Fibroblast of lung (primary cell): ENCODE measurements around the gene SERPINB7. TPM values are rescaled to one million over a fixed set of nuclear protein-coding genes. Genes with fewer than 3 reads are reported as not detected.

Experiments used
- DNase-seq, 2 donors: peaks; one replicate each; pipeline versions ENCODE4 v3.0.0 to v3.0.0-alpha.2; 2010; ENCODE audit warnings: low read depth in 2 of 2
- H2AFZ ChIP-seq: 2 replicates; pipeline ENCODE4 v1.5.1; 2012; ENCODE audit warnings: low read length, control low read depth, inconsistent platforms
- H3K27ac ChIP-seq: 2 replicates; pipeline ENCODE4 v1.5.1; 2011; ENCODE audit warnings: low read length, control low read depth; ENCODE audit not compliant: insufficient read depth
- H3K27me3 ChIP-seq: 2 replicates; pipeline ENCODE4 v1.5.1; 2011; ENCODE audit warnings: mild to moderate bottlenecking, low read length; ENCODE audit not compliant: control insufficient read depth, insufficient read depth
- H3K36me3 ChIP-seq: 2 replicates; pipeline ENCODE4 v1.5.1; 2011; ENCODE audit warnings: low read length; ENCODE audit not compliant: control insufficient read depth, insufficient read depth
- H3K4me1 ChIP-seq: 2 replicates; pipeline ENCODE4 v1.5.1; 2011; ENCODE audit warnings: low read length; ENCODE audit not compliant: control insufficient read depth, insufficient read depth; ENCODE audit errors: extremely low read depth
- H3K4me2 ChIP-seq: 2 replicates; pipeline ENCODE4 v1.5.1; 2011; ENCODE audit warnings: low read length, control low read depth; ENCODE audit not compliant: insufficient read depth; ENCODE audit errors: extremely low read depth
- H3K4me3 ChIP-seq, 4 experiments: fragments of 200-600 bp in 1 of 4; sonication (generic) in 1 of 4; replicated peaks in 1 of 4; 2 replicates each; pipeline ENCODE4 v1.5.1; 2011 to 2016; ENCODE audit warnings: low read length in 4 of 4, low read depth in 3 of 4, mild to moderate bottlenecking in 3 of 4, control low read depth in 2 of 4, inconsistent platforms in 1 of 4, mixed read lengths in 1 of 4; ENCODE audit not compliant: insufficient read depth in 1 of 4; ENCODE audit errors: control extremely low read depth in 1 of 4
- H3K79me2 ChIP-seq: 2 replicates; pipeline ENCODE4 v1.5.1; 2012; ENCODE audit warnings: mild to moderate bottlenecking, low read length, inconsistent platforms; ENCODE audit not compliant: control insufficient read depth, insufficient read depth
- H3K9ac ChIP-seq: 2 replicates; pipeline ENCODE4 v1.5.1; 2011; ENCODE audit warnings: mild to moderate bottlenecking, low read length, control low read depth; ENCODE audit not compliant: insufficient read depth
- H3K9me3 ChIP-seq: 2 replicates; pipeline ENCODE4 v1.5.1; 2012; ENCODE audit warnings: low read depth, low read length; ENCODE audit not compliant: control insufficient read depth, insufficient read depth
- H4K20me1 ChIP-seq: 2 replicates; pipeline ENCODE4 v1.5.1; 2011; ENCODE audit warnings: low read length; ENCODE audit not compliant: control insufficient read depth, insufficient read depth; ENCODE audit errors: extremely low read depth
- EZH2 ChIP-seq: IDR thresholded peaks from 2 replicates; pipeline ENCODE4 v1.5.1; 2012; ENCODE audit warnings: low read length, control low read depth, mild to moderate bottlenecking; ENCODE audit errors: missing control alignments
- polyA plus RNA-seq, 2 donors: library from polyadenylated mRNA; depleted of rRNA in 1 of 2; stranded (reverse) in 1 of 2; unstranded in 1 of 2; fragments of >200 nt; gene quantifications; 2 replicates each; pipeline ENCODE4 v1.2.1, GENCODE V29; 2011 to 2012; ENCODE audit warnings: missing spikeins in 1 of 2
- total RNA-seq: library from RNA; depleted of rRNA; stranded (reverse); fragments of >200 nt; gene quantifications from 2 replicates; pipeline ENCODE4 v1.2.1, GENCODE V29; 2014
- TF ChIP-seq, protein P1 (sequence below), 2 donors: IDR thresholded peaks in 1 of 2; conservative IDR thresholded peaks in 1 of 2; 1 replicate in 1 of 2; 2 replicates in 1 of 2; pipeline ENCODE4 v1.5.1; 2011 to 2012; ENCODE audit warnings: low read length in 2 of 2, control low read depth in 1 of 2, inconsistent platforms in 1 of 2, low read depth in 1 of 2, mild to moderate bottlenecking in 1 of 2

SERPINB7 gene
- total and polyA plus RNA-seq, 2 donors (not counting 1 experiment from before 2014, with no cell fraction given) = 3.0 to 6.7 TPM

DNA sequence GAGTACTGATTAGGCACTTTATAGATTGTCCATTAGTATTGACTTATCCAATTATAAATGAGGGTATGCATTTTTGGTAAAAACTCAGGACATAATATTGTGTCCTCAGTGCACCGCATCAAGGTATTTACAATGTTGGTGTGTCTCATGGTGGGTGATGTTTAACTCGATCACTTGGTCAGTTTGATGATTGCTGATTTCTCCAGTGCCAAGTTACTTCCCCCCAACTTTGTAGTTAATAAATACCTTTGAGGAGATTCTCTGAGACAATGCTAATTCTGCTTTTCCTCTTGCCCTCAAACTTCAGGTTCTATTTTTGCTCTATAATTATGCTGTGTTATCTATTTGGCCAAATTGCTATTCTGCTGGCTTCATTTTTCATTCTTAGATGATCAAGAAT, 28.2 kb upstream of the SERPINB7 start:
- no peak overlapping the region for H2AFZ ChIP-seq
- TF ChIP-seq, protein P1, sequence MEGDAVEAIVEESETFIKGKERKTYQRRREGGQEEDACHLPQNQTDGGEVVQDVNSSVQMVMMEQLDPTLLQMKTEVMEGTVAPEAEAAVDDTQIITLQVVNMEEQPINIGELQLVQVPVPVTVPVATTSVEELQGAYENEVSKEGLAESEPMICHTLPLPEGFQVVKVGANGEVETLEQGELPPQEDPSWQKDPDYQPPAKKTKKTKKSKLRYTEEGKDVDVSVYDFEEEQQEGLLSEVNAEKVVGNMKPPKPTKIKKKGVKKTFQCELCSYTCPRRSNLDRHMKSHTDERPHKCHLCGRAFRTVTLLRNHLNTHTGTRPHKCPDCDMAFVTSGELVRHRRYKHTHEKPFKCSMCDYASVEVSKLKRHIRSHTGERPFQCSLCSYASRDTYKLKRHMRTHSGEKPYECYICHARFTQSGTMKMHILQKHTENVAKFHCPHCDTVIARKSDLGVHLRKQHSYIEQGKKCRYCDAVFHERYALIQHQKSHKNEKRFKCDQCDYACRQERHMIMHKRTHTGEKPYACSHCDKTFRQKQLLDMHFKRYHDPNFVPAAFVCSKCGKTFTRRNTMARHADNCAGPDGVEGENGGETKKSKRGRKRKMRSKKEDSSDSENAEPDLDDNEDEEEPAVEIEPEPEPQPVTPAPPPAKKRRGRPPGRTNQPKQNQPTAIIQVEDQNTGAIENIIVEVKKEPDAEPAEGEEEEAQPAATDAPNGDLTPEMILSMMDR (conservative IDR thresholded peaks at IDR 0.05 in 1 of 2, IDR thresholded peaks at IDR 0.05 in 1 of 2; ENCODE audit: low read depth in 1 of 2, low read length in 2 of 2) = no peak
- no peak for TF ChIP-seq EZH2
- H3K4me2 ChIP-seq = no peak overlapping the region
- no peak overlapping the region for H3K27ac ChIP-seq
- no peak overlapping the region for H3K9ac ChIP-seq
- H3K4me3 ChIP-seq = no peak overlapping the region
- no peaks in the 10 kb centered on the region for H3K9me3 ChIP-seq
- DNase-seq = no peak
- no peaks in the 10 kb centered on the region for H3K36me3 ChIP-seq
- no peaks in the 10 kb centered on the region for H3K27me3 ChIP-seq
- H3K79me2 ChIP-seq = no peaks in the 10 kb centered on the region
- no peaks in the 10 kb centered on the region for H4K20me1 ChIP-seq
- H3K4me1 ChIP-seq = no peaks in the 10 kb centered on the region

DNA sequence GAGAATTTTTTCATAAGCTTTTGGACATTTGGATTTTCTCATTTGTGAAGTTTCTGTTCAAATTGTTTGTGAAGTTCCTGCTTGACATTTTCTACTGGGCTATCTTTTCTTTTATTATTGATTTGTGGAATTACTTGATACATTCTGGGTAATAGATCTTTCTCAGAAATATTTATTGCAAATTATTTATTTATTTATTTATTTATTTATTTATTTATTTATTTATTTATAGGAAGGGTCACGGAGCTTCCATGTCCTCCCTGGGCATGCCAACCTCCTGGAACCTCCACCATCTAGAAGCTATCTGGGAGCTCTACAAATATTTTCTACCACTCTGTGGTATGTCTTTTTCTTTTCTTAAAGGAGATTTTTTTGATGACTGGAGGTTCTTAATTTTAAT, 25.7 kb upstream of the SERPINB7 start:
- H4K20me1 ChIP-seq = no peaks in the 10 kb centered on the region
- H3K9me3 ChIP-seq = no peaks in the 10 kb centered on the region
- no peaks in the 10 kb centered on the region for H3K4me1 ChIP-seq
- H3K79me2 ChIP-seq = no peaks in the 10 kb centered on the region
- no peak overlapping the region for H3K4me2 ChIP-seq
- H2AFZ ChIP-seq = no peak overlapping the region
- no peaks in the 10 kb centered on the region for H3K36me3 ChIP-seq
- TF ChIP-seq, protein P1 (conservative IDR thresholded peaks at IDR 0.05 in 1 of 2, IDR thresholded peaks at IDR 0.05 in 1 of 2; ENCODE audit: low read depth in 1 of 2, low read length in 2 of 2) = no peak
- TF ChIP-seq EZH2 = no peak
- H3K4me3 ChIP-seq = no peak overlapping the region
- H3K27me3 ChIP-seq = no peaks in the 10 kb centered on the region
- H3K27ac ChIP-seq = no peak overlapping the region
- no peak overlapping the region for H3K9ac ChIP-seq
- no peak for DNase-seq

DNA sequence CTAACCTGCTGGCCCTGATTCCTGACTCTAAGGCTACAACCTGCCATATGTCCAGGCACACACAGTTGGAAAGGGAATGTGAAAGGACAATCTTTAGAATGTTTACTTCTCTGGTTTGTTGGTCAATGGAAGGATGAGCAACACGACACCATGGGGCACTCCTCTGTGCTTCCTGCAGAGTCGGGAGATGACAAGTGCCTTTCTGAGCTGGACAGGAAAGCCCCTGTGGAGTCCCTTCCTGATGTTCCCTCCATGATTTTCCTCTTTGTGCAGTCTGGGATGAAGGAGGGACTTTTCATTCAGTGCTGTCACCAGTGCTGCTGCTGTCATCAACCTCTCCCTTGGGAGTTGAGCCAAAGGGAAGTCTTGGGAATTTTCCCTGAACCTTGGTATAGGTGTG, 22.6 kb upstream of the SERPINB7 start:
- Histone ChIP-seq H3K36me3 (no peaks in the 10 kb centered on the region), H3K27ac (no peak overlapping the region), H2AFZ (no peak overlapping the region), H3K27me3 (no peaks in the 10 kb centered on the region), H3K9me3 (no peaks in the 10 kb centered on the region), H3K4me3 (no peak overlapping the region), H3K79me2 (no peaks in the 10 kb centered on the region), H3K4me1 (no peaks in the 10 kb centered on the region), H3K4me2 (no peak overlapping the region), H3K9ac (no peak overlapping the region), H4K20me1 (no peaks in the 10 kb centered on the region)
- DNase-seq = no peak
- no peak for TF ChIP-seq EZH2
- TF ChIP-seq, protein P1 (conservative IDR thresholded peaks at IDR 0.05 in 1 of 2, IDR thresholded peaks at IDR 0.05 in 1 of 2; ENCODE audit: low read depth in 1 of 2, low read length in 2 of 2) = no peak
